Measurements from ENCODE around the gene NSD2.

Gene NSD2

DNA sequence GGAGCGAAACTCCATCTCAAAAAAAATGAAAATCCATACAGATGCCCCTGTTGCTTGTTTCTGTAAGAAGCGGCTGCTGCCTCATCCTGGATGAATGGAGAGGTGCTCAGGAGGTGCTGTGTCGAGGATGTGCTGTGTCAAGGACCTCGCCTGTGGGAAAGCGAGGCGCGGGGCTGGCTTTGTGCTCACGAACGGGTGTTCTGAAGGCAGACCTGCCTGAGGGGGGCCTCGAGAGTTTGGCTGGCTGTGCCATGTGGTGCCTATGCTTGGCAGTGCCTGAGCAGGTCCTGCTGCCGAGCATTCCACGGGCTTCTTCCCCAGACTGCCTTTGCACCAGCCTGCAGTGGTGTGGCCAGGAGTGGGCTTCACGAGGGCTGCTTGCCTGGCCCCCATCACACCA lies 61.5 kb downstream of the NSD2 start:
- peak overlapping the region; percentile 11 for H3K27ac ChIP-seq
- POLR2A ChIA-PET (ENCODE audit: low non-redundant PET), result no interaction called here
- CTCF ChIA-PET, result no interaction called here
- DNase-seq (ENCODE audit: low spot score), result no peak
- TF ChIP-seq, protein P1, sequence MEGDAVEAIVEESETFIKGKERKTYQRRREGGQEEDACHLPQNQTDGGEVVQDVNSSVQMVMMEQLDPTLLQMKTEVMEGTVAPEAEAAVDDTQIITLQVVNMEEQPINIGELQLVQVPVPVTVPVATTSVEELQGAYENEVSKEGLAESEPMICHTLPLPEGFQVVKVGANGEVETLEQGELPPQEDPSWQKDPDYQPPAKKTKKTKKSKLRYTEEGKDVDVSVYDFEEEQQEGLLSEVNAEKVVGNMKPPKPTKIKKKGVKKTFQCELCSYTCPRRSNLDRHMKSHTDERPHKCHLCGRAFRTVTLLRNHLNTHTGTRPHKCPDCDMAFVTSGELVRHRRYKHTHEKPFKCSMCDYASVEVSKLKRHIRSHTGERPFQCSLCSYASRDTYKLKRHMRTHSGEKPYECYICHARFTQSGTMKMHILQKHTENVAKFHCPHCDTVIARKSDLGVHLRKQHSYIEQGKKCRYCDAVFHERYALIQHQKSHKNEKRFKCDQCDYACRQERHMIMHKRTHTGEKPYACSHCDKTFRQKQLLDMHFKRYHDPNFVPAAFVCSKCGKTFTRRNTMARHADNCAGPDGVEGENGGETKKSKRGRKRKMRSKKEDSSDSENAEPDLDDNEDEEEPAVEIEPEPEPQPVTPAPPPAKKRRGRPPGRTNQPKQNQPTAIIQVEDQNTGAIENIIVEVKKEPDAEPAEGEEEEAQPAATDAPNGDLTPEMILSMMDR (conservative IDR thresholded peaks at IDR 0.05; ENCODE audit: low read depth), result no peak

DNA sequence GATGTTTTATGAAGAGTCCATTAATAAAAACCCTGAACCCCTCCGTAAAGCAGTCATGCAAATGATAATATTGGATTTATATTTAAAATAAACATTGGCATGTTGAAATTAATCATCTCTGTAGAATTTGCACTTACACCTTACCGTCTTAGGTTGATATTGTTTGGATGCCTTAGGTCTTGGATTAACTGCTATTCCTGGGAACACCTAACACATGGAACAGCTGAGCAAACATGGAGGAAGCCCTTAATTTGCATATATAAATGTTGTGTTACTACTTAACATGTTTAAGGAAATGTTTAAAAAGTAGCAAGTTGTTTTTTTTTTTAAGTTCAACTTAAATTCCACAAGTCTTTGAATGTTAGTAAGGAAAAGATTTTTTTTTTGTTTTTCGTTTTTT lies 62.5 kb downstream of the NSD2 start:
- POLR2A ChIA-PET (ENCODE audit: low non-redundant PET), result no interaction called here
- CTCF ChIA-PET, result no interaction called here
- no peak for DNase-seq (ENCODE audit: low spot score)
- TF ChIP-seq, protein P1 (conservative IDR thresholded peaks at IDR 0.05; ENCODE audit: low read depth), result no peak
- H3K27ac ChIP-seq, result no peak overlapping the region; the same call in 1 of the 2 replicates

GRCh38 chr4:1937550-1937949 lies 66.4 kb downstream of the NSD2 start:
- DNase-seq (ENCODE audit: low spot score), result no peak
- H3K27ac ChIP-seq, result peak overlapping the region; percentile 59
- POLR2A ChIA-PET (ENCODE audit: low non-redundant PET), result no interaction called here
- TF ChIP-seq, protein P1 (conservative IDR thresholded peaks at IDR 0.05; ENCODE audit: low read depth), result no peak
- CTCF ChIA-PET, result interaction anchor here (0.6 kb wide), 1 partner anchor 12 kb away, joined by 3 read pairs; no protein-coding TSS in a partner anchor

DNA sequence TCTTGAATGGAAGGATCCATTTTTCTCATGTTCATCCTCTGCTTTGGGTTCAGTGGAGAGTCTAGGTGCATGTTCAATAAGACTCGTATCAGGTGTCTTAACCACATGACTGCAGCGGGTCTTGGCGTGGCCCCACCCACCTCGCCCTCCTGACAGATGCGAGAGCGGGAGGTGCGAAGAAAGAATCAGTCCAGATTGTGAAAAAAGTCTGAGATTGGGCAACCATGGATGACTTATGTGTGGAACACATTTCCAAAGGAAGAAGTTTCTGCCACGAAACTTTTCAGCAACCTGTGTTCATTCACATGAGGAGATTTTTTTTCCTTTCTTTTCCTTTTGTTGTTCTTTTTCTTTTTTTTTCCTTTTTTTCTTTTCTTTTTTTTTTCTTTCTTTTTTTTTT lies 66.8 kb downstream of the NSD2 start:
- DNase-seq (ENCODE audit: low spot score), result no peak
- ChIA-PET POLR2A (ENCODE audit: low non-redundant PET) (no interaction called here), CTCF (no interaction called here)
- H3K27ac ChIP-seq, result peak overlapping the region; percentile 59
- TF ChIP-seq, protein P1 (conservative IDR thresholded peaks at IDR 0.05; ENCODE audit: low read depth), result no peak

DNA sequence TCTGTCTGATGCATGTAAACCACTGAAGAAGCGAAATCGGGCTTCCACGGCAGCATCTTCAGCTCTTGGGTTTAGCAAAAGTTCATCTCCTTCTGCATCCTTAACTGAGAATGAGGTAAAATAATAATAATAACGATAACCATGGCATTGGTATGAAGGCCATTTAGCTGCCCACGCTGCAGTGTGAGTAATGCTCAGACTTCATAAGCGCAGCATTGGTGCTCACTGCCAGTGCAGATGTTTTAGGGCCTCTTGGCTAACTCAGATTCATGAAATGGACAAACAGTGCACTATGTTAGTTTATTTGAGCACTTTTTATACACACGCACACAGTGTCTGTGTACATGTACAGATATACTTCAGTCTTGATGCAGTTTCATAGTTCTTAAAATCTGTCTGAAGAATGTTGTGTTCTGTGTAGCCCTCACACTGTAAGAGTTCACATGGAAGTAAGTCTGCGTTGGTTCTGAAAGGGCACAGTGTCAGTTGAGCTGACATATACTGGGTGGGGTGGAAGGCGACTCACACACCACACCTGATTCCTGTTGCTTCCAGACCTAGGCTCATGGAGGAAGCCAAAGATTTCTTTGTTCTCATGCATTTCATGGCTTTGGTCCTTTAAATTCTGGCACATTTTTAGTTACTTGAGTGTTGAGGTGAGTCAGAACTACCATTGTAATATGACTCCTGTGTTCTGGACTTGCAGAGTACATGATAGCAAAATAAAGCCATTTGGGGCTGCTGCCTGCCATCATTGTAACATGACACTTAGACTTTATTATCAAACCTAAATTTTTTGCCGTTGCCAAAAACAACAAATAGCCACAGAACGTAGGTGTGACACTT lies 68.7 kb downstream of the NSD2 start:
- H3K27ac ChIP-seq, result peak overlapping the region; percentile 82

DNA sequence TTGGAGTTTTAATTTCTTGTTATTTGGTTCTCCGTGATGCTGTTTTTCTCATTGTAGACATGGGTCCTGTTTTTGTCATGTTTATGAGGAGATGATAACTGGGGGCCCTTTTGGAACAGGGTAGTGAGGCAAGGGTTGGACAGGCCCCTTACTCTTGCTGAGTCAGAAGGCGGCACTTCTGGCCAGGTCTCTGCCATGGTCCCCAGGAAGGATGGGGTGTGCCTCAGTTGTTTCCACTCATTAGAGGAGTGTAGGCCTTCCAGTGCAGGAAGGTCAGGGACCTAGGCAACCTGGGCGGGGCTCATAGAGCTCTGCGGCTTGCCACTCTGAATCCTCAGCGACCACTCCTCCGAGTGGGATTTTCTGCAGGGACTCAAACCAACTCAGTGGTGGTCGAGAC lies 69.4 kb downstream of the NSD2 start:
- ChIA-PET POLR2A (ENCODE audit: low non-redundant PET) (no interaction called here), CTCF (interaction anchor here (0.6 to 0.9 kb wide), 3 partner anchors 13 to 192 kb away, joined by 3 read pairs; no protein-coding TSS in a partner anchor)
- no peak for DNase-seq (ENCODE audit: low spot score)
- TF ChIP-seq, protein P1 (conservative IDR thresholded peaks at IDR 0.05; ENCODE audit: low read depth), result no peak
- H3K27ac ChIP-seq, result peak overlapping the region; percentile 82

More for the DNA sequence above, 68.7 kb downstream of the NSD2 start:
- DNase-seq (ENCODE audit: low spot score), result peak; percentile 69
- POLR2A ChIA-PET (ENCODE audit: low non-redundant PET), result no interaction called here
- TF ChIP-seq, protein P1 (conservative IDR thresholded peaks at IDR 0.05; ENCODE audit: low read depth), result no peak
- CTCF ChIA-PET, result interaction anchor here (0.6 to 0.9 kb wide), 3 partner anchors 13 to 192 kb away, joined by 3 read pairs; no protein-coding TSS in a partner anchor

Data from RWPE1 (cell line).